CD4-positive, alpha-beta T cell treated with Interleukin-15 for 4 hours (primary cell): ENCODE data around the gene CARD19.

ENCODE experiments used
- DNase-seq: peaks from one replicate; pipeline ENCODE4 v3.0.0-alpha.2; 2020; ENCODE audit warnings: low spot score

Gene CARD19

DNA sequence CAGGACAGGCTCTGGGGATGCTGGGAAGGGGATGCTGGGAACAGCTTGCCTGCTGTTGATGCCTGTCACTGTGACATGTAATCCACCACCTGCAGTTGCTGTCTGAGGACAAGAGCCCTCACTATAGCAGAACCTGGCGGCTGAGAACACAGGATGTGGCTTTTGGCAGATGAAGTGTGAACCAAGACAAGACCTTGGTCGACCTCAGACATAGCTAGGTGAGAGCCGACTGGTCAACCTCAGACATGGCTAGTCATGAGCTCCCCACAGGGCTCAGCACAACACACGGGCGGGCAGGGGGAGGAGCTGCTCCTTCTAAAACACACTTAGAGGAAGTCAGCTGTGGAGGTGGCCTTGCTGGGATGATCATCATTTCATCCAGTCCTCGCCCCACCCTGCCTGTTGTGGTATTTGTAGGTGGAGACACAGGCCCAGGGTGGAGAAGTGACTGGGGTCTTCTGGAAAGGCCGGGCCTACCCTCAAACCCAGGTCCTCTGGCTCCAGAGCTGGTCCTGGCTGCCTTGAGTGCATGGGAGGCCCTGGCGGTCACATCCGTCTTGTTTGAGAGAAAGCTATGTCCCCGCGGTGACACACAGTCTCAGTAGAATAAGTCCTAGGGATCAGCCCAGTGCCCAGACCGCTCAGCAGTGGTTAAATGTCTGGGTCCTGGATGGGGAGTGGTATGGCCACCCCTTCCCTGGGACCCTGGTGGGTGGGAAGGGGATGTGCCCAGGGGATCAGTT lies 31.5 kb upstream of the CARD19 start:
- DNase-seq: peak; percentile 93

DNA sequence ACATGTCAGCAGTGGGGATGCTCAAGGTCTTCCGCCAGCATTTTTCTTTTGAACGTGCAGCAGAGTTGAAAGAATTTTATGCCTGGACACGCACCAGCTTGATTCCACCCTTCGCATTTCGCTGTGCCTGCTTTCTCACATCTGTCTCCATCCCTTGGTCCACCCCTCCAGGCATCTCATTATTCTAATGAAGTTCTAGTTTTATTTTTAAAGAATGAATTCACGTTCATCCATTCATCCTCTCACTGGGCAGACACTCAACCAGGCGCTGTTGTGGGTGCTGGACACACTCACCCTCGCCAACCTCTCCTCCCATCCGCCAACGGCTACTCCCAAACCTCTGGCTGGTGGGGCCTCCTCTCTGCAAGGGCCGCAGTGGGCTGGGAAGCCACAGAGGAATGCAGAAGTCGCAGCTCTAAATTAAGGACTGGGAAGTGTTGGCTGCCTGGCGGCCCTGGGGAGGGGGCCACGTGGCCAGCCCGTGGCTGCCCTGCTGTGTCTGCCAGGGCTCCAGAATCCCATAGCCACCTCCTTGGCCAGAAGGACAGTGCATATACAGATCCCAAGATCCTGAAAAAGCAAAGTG lies 30.8 kb upstream of the CARD19 start:
- DNase-seq: no peak

DNA sequence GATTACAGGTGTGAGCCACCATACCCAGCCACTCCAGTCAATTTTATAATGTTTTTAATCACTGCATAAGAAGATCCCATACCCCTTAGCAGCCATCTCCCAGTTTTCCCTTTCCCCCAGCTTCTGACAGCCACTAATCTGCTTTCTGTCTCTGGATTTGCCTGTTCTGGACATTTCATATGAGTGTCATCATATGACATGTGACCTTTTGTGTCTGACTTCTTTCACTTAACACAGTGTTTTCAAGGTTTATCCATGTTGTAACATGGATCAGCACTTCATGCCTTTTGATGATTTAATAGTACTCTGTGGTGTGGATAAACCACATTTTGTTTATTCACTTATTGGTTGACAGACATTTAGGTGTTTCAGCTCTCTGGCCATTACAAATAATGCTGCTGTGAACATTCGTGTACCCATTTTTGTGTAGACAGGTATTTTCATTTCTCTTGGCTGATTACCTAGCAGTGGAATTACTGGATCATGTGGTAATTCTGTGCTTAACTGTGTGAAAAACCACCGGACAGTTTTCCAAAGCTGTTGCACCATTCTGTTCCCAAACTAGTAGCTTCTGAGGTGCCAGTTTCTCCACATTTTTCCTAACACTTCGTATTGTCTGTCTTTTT lies 28.9 kb upstream of the CARD19 start:
- no peak for DNase-seq

DNA sequence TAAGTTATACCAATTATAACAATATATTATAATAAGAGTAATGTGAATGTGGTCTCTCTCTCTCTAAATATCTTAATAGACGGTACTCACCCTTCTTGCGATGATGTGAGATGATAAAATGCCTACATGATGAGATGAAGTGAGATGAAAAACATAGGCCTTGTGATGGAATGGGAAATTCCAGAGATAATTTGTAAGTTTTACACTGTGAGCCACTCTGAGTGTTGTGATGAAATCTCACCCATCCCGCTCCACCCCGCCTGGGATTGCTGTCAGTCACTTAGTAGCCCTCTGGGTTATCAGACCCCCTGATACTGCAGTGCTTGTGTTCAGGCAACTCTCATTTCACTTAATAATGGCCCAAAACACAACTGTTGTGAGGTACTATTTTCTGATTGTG lies 27.1 kb upstream of the CARD19 start:
- DNase-seq: no peak

DNA sequence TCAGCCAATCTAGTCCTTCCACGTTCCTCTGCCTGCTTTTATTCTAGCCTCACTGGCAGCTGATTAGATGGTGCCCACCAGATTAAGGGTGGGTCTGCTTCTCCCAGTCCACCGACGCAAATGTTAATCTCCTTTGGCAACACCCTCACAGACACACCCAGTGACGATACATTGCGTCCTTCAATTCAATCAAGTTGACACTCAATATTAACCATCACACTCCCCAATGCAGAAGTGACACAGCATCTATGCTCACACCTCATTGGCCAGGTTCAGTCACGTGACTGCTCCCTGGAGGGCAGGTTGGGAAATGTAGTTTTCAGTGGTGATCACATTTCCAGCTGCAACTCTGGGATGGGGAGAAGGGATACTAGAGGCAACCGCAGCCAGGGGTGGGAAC lies 24.6 kb upstream of the CARD19 start:
- DNase-seq: no peak

DNA sequence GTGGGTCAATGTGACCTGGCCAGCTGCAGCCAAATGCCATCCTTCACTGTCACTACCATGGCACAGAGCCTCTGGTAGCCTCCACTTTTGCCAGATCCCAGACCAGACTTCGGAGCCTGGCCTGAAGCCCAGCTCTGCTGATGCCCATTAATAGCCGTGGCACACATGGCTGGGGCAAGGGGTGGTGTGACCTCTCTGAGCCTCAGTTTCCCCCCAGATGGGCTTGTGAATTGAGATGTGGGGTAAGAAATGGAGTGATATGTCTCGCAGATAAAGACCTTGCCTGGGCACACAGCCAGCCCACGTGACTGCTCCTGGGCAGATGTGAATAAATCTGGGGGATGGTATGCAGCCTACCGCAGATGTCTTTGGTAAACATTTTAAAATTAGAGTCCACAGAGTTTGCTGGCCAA lies 23.6 kb upstream of the CARD19 start:
- DNase-seq: no peak

DNA sequence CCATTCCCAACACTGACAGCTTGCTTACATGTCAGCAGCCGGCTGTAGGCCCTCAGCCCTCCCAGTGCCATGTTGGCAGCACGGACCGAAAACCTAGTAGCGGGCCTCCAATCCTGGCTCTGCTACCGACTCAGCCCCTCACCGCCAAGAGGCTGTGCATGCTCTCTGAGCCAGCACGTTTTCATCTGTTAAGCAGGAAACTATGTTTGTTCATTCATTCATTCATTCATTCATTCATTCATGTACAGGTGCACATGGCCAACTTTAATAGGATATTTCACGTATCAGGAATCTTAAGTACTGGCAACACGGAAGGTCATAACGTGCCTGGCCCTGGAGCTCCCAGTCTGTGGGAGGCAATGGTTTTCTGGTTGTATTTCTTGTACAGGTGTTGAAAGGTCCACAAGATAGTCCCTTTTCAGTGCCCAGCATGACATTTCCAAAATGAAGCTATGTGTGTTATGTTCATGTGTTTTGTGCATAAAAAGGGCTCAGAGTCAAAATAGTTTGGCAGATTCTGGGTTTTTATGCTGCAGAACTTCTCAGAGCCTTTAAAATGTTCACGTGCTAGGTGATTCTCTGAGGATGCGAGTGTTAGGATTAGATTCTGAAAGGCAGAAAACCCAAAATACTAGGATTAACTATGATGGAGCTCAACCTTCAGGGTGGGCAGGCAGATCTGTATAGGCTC lies 19.8 kb upstream of the CARD19 start:
- DNase-seq: no peak

DNA sequence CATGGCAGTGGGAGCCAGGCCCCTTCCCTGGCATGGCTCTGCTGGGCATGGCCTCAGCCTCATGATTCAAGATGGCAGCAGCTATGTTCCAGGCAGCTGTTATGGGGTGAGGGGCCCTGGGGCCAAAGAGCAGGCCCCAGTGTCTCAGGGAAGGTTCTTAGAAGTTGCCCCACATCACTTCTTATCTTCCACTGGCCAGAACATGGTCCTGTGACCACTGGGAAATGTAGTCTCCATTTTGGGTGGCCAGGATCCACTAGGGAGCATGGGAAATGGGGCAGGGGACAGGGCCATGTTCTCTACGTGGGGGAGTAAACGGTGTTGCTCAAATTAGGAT lies 19.3 kb upstream of the CARD19 start:
- DNase-seq: no peak

DNA sequence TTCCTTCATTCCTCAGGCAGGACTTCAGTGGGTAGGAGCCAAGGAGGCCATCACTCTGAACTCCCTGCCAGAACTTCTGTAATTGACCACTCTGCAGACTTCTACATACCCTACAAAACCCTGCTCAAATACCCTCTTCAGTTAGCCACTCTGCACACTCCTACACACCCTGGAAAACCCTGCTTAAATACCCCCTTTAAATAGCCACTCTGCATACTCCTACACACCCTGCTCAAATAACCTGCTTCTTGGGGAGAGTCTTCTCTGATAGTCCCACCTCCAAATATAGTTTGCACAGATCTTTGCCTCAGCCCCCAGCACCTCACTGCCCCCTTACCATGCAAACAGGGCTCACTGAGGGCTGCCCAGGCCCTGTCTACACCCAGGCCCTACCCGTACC lies 18.6 kb upstream of the CARD19 start:
- no peak for DNase-seq

DNA sequence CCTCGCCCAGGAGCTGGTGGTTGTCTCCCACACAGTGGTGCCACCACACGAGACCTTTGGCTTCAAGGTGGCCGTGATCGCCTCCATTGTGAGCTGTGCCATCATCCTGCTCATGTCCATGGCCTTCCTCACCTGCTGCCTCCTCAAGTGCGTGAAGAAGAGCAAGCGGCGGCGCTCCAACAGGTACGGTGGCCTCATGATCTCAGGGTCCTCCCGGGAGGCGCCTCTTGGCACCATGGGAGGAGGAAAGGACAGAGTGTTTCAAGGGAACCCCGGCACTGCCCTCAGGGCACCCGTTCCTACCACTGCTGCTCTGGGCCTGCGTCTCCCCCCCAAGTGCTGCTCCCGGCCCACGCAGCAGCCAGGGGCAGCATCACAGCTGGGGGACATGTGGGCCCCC lies 18.2 kb upstream of the CARD19 start:
- no peak for DNase-seq

DNA sequence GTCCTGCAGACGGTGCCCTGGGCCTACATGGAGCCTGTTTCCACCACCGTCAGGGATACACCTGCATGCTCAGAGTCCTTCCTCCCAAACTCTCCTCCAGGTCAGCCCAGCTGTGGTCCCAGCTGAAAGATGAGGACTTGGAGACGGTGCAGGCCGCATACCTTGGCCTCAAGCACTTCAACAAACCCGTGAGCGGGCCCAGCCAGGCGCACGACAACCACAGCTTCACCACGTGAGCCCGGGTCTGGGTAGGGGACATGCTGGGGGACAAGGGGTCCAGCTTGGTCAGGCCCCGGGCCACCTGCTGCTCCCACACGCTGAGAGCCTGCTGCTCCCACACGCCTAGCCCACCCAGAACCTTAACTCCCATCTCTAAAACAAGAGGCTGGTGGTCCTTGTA lies 16.6 kb upstream of the CARD19 start:
- DNase-seq: no peak

DNA sequence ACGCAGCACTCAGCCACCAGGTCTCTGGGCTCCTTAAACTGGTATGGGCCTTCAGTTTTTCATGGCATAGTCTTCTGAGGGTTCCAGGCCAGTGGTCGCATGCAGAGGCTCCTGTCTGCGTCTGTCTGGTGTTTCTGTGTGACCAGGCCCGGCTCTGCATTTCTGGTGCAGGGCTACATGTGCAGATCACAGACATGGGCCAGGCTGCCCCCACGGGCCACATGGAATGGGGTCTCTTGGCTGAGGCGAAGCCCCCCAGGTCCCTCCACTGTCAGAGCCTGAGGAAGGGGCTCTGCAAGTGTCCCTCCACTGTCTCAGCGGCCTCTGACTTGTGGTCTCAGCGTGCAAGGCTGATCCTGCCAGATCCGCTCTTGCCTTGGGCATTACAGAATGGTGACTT lies 15.6 kb upstream of the CARD19 start:
- DNase-seq: no peak

DNA sequence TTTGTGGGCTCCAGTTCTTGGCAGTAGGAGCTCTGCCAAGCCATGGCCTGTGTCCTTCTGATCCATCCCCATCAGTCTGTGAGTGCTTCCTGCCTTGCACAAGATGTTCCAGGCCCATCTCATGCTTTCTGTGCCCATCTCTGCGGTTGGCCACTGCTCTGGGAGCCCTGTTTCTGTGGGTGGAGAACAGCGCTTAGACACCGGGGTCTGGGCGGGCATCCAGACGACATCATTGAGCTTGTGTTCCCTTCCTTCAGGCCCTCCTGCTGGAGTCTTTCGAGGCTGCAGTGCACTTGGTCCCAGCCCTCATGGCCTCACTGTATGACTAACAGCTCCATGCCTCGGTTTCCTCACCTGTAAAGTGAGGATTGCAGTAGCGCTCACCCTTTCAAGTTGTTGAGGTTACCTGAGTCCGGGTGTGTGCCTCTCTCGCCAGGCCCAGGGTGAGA lies 14.9 kb upstream of the CARD19 start:
- no peak for DNase-seq

DNA sequence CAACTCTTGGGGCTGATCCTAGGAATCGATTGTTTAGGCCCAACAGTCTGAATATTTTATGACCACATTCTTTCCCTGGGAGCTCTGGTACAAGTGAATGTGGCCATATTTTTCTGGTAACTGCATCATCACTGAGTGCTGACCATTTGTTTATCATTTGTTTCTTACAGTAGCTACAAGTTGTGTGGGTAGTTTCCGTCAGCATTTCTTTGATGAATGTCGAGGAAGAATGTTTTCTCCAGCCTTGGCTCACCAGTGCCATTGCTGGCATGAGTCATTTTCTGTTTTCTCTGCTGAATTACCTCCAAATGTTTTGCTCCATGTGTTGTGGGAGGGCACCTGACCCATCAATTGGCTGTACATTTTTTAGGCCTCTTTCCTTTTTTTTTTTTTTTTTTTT lies 14.1 kb upstream of the CARD19 start:
- DNase-seq: no peak

DNA sequence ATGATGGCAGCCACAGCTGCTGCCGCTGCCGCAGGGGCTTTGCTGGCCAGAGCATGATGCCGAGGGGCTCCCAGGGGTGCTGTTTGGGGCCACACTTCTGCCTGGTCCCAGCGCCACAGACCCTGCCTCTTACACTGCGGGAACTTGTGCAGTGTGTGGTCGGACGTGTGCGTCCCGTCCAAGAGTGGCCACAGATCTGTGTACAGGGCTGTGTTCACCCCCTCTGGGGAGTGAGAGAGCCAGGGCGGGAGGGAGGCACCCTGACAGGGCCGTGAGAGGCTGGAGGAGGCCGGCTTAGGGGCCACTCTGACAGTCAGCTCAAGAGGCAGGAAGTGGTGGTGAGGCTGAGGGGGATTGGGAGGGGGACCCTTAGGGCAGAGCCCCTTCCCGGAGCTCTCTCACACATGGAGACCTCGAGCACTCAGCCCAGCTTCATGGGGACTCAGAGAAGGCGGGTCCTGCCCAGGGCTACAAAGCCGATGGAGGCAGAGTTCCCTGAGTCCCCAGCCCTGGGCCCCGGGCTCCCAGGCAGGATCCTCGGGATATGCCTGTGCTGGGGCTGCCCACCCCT lies 13.1 kb upstream of the CARD19 start:
- DNase-seq: no peak

DNA sequence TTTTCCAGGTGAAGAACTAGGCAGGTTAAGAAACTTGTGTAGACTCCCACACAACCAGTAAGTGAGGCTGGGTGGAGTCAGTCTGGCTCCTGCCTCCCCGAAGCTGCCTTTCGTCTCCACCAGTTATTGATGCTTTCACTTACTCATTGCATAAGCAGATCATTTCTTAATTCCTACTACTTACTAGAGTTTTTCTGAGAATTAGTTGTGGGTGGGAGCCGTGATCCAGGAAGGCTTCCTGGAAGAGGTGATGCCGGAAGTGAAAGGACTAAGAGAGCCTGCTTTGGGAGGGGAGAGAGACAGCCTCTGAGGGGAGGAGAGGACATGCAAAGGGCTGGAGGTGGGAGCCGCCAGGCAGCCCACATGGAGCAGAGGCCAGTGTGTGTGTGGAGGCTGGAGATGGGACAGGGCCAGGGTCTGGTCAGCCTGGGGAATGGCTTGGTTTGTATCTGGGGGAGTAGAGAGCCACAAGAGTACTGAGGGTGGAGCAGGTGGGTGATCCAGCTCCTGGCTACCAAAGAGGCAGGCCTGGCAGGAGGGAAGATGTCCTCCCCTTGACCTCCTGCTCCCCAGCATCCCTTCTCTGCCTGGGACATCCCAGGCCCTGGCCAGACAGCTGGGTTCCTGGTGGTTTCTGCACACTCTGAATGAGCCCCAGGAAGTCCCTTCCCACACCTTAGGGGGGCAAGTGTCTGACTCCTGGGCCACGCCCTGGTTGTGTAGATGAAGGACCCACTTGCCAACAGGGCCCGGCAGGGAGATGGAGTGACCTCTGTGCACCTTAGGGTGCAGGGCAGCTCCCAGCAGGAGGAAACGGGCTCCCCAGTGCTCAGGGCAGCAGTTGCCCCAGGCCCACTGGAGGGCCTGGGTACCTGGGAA lies 12.2 kb upstream of the CARD19 start:
- peak; percentile 65 for DNase-seq

DNA sequence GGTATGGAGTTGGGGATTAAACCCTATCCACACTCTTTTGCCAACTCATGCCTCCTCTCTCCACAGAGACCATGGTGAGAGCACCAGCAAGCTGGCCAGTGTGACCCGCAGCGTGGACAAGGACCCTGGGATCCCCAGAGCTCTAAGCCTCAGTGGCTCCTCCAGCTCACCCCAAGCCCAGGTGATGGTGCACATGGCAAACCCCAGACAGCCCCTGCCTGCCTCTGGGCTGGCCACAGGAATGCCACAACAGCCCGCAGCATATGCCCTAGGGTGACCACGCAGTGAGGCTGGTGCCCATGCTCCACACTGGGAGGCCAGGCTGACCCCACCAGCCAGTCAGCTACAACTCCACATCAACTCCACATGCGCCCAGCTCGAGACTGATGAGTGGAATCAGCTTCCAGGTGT lies 11.5 kb upstream of the CARD19 start:
- DNase-seq: no peak

DNA sequence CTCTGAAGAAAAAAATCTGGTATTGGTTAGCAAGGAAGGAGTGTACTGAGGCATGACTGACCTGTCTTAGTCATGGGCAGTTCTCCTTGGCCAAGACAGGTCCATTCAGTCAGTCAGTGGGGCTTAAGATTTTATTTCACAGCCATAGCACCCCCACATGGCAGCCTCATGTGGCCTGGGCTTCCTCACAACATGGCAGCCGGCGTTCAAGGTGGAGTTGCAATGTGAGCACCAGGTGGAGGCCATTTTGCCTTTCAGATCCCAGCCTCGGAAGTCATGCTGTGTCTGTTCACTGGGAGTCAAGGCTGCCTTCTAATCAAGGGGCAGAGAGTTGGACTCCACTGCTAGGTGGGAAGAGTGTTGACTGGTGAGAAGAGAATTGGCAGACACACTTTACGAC lies 10.3 kb upstream of the CARD19 start:
- DNase-seq: no peak

DNA sequence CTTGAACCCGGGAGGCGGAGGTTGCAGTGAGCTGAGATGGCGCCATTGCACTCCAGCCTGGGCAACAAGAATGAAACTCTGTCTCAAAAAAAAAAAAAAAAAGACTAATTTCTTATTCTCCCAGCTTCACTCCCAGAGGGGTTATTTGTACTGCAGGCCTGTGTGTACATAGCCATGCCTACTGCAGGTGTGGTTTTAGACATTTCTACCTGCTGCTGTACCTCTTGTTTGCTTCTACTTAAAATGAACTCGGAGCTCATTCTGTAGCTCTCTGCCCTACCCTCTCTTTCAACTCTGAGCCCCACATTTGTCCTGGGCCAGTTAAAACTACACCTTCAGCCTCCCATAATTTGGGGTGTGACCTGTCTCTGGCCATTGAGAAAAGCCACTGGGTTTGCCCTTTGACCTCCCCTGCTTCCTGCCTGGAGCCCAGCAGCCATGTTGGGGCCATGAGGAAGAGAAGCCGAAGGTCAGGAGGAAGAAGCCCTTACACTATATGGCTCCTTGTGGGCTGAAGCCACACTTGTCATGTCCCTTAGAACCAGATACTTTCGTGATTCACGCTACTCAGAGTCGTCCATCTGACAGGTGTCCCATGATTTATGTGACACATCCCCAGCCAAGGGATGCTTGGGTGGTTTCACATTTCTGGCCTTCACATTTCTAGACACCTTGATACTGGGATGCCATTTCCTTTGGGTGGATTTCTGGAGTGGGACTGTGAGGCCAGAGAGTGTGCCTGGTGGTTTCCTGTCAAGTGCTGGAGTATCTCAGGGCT lies 9.4 kb upstream of the CARD19 start:
- no peak for DNase-seq

DNA sequence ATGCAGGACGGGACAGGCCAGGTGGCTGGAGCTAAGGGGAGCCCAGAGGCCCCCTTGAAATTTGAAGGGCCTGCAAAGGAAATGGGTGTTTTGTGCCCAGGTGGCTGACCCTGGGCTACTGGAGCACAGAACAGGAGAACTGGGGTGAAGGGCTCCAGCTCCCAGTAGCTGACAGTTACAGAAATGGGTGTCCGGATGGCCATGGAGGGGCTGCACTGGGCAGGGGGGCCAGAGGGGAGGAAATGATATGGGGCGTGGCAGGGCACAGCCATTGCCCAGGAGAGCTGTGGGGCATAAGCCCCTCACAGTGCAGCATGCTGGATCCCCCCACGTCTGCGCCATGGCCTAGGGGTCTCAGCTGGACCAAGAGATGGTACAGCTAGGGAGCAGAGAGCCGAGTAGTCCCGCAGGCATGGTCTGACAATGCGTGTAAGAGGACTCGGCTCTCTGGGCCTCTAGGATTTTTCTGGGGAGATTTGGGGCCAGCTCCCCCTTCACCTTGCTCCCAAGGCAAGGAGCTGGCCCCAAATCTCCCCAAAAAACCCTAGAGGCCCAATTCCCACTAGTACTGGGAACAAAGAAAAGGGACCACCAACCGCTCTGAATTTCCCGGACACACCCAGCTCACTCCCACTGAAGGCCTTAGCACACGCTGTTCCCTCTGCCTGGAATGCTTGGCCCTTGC lies 7.9 kb upstream of the CARD19 start:
- no peak for DNase-seq

DNA sequence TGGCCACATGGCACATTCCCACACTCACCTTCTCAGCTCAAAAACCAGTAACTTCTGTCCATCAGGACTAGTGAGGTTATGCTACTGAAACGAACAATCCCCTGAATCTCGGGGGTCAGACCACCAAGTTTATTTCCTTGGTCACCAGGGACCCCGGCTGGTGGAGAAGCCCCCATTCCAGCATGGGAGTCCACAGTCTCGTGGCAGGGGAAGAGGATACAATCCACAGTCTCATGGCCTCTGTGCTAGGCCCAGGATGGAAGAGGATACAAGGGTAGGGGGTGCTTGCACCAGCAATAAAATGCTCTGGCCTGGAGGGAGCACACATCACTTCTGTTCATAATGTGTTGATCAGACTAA lies 7.4 kb upstream of the CARD19 start:
- no peak for DNase-seq
